Parathyroid adenoma (tissue), 2 donors: ENCODE measurements around the gene WBP2.

Experiments
- H2AFZ ChIP-seq: fragments of 300-600 bp; sonication (generic); one replicate; pipeline ENCODE4 v1.7.0; 2017; ENCODE audit warnings: antibody characterized with exemption, mild to moderate bottlenecking
- H3K27ac ChIP-seq: fragments of 300-600 bp; sonication (generic); one replicate; pipeline ENCODE4 v1.7.0; 2017
- H3K27me3 ChIP-seq: fragments of 300-600 bp; sonication (generic); one replicate; pipeline ENCODE4 v1.7.0; 2017; ENCODE audit warnings: low read length; ENCODE audit not compliant: control insufficient read depth, insufficient read depth
- H3K36me3 ChIP-seq: fragments of 300-600 bp; sonication (generic); one replicate; pipeline ENCODE4 v1.7.0; 2017; ENCODE audit warnings: low read length; ENCODE audit not compliant: control insufficient read depth, insufficient read depth
- H3K4me1 ChIP-seq: fragments of 300-600 bp; sonication (generic); one replicate; pipeline ENCODE4 v1.7.0; 2017; ENCODE audit warnings: control low read depth
- H3K4me2 ChIP-seq: fragments of 300-600 bp; sonication (generic); one replicate; pipeline ENCODE4 v1.7.0; 2017; ENCODE audit warnings: low read length
- H3K4me3 ChIP-seq: fragments of 300-600 bp; sonication (generic); one replicate; pipeline ENCODE4 v1.7.0; 2017; ENCODE audit warnings: low read depth, low read length
- H3K79me2 ChIP-seq: fragments of 300-600 bp; sonication (generic); one replicate; pipeline ENCODE4 v1.7.0; 2017; ENCODE audit warnings: control low read depth
- H3K9ac ChIP-seq: fragments of 300-600 bp; sonication (generic); one replicate; pipeline ENCODE4 v1.7.0; 2017; ENCODE audit warnings: mild to moderate bottlenecking
- H3K9me3 ChIP-seq: fragments of 300-600 bp; sonication (generic); one replicate; pipeline ENCODE4 v1.7.0; 2017; ENCODE audit warnings: low read length; ENCODE audit not compliant: control insufficient read depth
- CTCF ChIP-seq: fragments of 300-600 bp; sonication (generic); IDR thresholded peaks from one replicate; pipeline ENCODE4 v1.7.0; 2017; ENCODE audit warnings: antibody characterized with exemption, mild to moderate bottlenecking
- donor health status: primary hyperparathyroidism.

The WBP2 gene

GRCh38 chr17:75842963-75843576 is 12.1 kb downstream of the WBP2 start:
- no peak overlapping the region for H3K9ac ChIP-seq
- peaks cover 8% of the 10 kb centered on the region for H3K4me1 ChIP-seq
- H3K36me3 ChIP-seq, result no peaks in the 10 kb centered on the region
- H3K27me3 ChIP-seq, result no peaks in the 10 kb centered on the region
- no peak overlapping the region for H3K4me3 ChIP-seq
- no peaks in the 10 kb centered on the region for H3K9me3 ChIP-seq
- H3K27ac ChIP-seq, result no peak overlapping the region
- no peak for TF ChIP-seq CTCF
- no peak overlapping the region for H2AFZ ChIP-seq
- H3K79me2 ChIP-seq, result no peaks in the 10 kb centered on the region
- H3K4me2 ChIP-seq, result no peak overlapping the region

- Histone ChIP-seq H3K9ac (no peak overlapping the region), H2AFZ (no peak overlapping the region), H3K27ac (no peak overlapping the region), H3K4me2 (no peak overlapping the region), H3K9me3 (no peaks in the 10 kb centered on the region), H3K36me3 (no peaks in the 10 kb centered on the region), H3K4me1 (peaks cover 8% of the 10 kb centered on the region), H3K4me3 (no peak overlapping the region), H3K79me2 (no peaks in the 10 kb centered on the region), H3K27me3 (no peaks in the 10 kb centered on the region)
- no peak for TF ChIP-seq CTCF
Observed at GRCh38 chr17:75842411-75842810, 12.7 kb downstream of the WBP2 start.

GRCh38 chr17:75840799-75841164 is 14.4 kb downstream of the WBP2 start:
- Histone ChIP-seq H3K9ac (no peak overlapping the region), H3K4me2 (no peak overlapping the region), H2AFZ (no peak overlapping the region), H3K4me3 (no peak overlapping the region), H3K79me2 (no peaks in the 10 kb centered on the region), H3K9me3 (no peaks in the 10 kb centered on the region), H3K27ac (no peak overlapping the region), H3K4me1 (peaks cover 8% of the 10 kb centered on the region), H3K27me3 (no peaks in the 10 kb centered on the region), H3K36me3 (no peaks in the 10 kb centered on the region)
- TF ChIP-seq CTCF, result no peak

- Histone ChIP-seq H3K27ac (no peak overlapping the region), H3K27me3 (no peaks in the 10 kb centered on the region), H3K4me2 (no peak overlapping the region), H3K4me3 (no peak overlapping the region), H3K9ac (no peak overlapping the region), H3K4me1 (peaks cover 4% of the 10 kb centered on the region), H2AFZ (no peak overlapping the region), H3K36me3 (no peaks in the 10 kb centered on the region), H3K79me2 (no peaks in the 10 kb centered on the region), H3K9me3 (no peaks in the 10 kb centered on the region)
- TF ChIP-seq CTCF, result no peak
Observed at GRCh38 chr17:75839942-75840798, 15.0 kb downstream of the WBP2 start.
